GM12892 (cell line): Measurements from ENCODE around the gene EARS2.

Experiments
- DNase-seq: peaks from one replicate; pipeline ENCODE4 v3.0.0; 2011; ENCODE audit not compliant: insufficient read length
- FAIRE-seq: peaks from 2 replicates; lab custom pipeline; 2011; peaks lifted over from hg19 to GRCh38; lab: Jason Lieb, UNC
- POLR2A ChIP-seq: IDR thresholded peaks from 2 replicates; pipeline ENCODE4 v1.6.1; 2011; ENCODE audit warnings: low read depth, low read length, control low read depth
- POLR2AphosphoS5 ChIP-seq: IDR thresholded peaks from 2 replicates; pipeline ENCODE4 v1.6.1; 2011; ENCODE audit warnings: low read depth, low read length, control low read depth
- TAF1 ChIP-seq: IDR thresholded peaks from 2 replicates; pipeline ENCODE4 v1.6.1; 2011; ENCODE audit warnings: low read depth, mild to moderate bottlenecking, control low read depth, low read length, borderline replicate concordance

The EARS2 gene

DNA sequence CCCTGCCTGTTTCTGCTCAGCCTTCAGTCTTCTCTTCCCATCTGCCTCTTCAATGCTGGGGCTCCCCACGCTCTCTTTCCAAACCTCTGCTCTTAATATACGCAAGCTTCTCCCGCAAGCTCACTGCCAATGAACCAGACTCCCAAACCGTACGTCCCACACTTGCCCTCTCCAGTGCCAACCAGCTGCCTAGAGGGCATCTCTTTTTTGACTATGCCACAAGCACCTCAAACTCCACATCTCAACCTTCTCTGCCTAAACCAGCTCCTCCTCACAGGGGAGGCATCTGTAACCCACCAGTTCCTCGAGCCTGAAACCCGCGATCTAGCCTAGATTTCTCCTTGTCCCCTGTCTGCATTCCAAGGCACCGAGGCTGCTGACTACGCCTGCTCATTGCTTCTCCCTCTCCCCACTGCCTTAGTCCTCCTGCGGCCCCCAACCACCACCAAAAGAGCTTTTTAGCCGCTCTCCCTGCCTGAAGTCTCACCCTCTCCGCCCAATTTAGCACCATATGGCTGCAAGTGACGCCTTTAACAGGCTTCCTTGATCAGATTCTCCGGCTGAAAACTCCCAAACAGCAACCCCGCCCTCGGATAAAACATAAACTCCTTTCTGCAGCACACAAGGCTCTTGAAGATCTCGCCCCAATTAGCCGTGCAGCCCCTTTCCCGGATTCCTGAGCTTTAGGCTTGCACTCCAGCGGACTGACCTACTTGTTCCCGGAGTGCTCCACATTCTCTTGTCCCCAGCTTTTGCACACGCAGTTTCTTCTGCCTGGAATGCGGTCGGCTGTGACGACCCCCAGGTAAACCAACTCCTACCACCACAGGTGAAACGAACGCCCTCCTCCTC, 48.3 kb downstream of the EARS2 start:
- FAIRE-seq (no peak), DNase-seq (no peak)
- no peak for TF ChIP-seq POLR2AphosphoS5
- TF ChIP-seq TAF1, result no peak
- TF ChIP-seq POLR2A, result no peak

DNA sequence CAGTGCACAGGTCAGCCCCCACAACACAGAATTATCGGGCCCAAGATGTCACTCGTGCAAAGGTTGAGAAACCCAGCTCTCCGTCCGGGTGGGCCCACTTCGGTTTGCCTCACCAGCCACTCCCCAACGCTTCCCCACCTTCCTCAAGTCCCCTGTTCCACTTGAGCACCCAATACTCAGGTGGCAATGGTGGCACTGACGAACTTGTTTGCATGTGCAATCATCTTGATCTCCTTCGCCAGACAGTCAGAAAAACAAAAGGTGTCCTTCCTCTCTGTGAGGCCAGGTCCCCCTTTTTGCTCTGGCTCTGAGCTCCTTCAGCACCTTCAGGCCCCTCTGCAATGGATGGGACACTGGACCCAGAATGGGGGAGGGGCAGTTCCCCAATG, 50.5 kb downstream of the EARS2 start:
- DNase-seq (no peak), FAIRE-seq (no peak)
- no peak for TF ChIP-seq POLR2AphosphoS5
- no peak for TF ChIP-seq POLR2A
- TF ChIP-seq TAF1, result no peak

DNA sequence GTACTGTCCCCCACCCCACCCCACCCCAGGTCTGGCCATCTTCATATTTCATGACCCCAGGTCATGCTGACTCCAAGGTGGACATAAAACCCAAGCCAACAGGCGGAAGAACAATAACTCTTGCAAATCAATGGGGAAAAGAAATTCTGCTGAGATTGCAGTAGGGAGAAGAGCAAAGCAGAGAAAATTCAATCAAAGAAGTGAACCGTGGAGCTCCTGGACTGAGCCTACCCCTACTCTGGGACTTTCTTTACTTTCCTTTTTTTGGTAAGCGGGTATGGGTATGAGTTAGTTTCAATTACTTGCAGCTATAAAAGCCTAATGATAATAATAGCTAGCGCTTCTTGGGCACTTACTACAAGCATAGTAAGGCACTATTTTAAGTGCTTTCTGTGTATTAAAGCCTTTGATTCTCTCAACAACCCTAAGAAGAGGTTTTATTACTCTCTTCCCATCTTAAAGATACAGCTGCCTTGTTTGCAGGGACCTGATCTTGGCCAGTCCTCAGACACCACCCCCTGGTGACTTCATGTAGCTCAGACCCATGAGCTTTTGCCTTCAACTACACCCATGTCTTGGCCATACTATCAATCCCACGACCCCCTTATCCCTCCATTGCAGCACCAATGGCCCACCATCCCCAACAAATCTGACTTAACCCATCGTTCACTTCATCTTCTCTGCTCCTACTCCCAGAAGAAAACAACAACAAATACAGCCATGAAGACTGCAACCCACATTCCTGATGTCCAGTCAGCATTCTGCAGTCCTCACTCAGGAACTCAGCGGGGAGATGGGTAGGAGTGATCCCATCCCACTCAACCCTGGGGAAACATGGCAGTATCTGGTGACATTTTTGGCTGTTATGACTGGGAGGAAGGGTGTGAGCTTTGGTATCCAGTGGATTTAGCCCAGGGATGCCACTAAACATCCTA, 51.2 kb downstream of the EARS2 start:
- DNase-seq, result no peak
- TF ChIP-seq POLR2AphosphoS5 (no peak), POLR2A (no peak), TAF1 (no peak)
- peak; percentile 33 for FAIRE-seq

DNA sequence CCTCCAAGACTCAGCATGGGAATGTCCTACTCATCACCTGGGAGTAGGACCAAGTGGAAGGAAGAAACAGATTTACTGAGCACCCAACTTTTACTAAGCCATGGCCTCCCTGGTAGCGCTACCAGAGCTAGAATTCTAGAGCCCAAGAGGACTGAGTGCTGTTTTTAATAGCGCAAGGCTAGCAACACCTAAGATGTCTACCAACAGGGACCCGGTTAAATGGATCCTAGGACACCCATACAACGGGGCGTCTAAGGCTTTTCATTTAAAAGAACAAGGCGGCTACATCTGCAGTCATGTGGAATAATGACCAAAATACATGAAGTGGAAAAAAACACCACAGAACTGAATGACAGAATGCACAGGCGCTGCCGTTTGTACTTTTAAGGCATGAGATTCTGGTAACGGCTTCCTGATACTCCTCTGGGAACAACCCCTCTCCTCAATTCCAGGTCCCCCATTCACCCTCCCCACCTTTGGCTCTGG, 51.9 kb downstream of the EARS2 start:
- FAIRE-seq (no peak), DNase-seq (no peak)
- no peak for TF ChIP-seq TAF1
- TF ChIP-seq POLR2AphosphoS5, result no peak
- TF ChIP-seq POLR2A, result no peak

DNA sequence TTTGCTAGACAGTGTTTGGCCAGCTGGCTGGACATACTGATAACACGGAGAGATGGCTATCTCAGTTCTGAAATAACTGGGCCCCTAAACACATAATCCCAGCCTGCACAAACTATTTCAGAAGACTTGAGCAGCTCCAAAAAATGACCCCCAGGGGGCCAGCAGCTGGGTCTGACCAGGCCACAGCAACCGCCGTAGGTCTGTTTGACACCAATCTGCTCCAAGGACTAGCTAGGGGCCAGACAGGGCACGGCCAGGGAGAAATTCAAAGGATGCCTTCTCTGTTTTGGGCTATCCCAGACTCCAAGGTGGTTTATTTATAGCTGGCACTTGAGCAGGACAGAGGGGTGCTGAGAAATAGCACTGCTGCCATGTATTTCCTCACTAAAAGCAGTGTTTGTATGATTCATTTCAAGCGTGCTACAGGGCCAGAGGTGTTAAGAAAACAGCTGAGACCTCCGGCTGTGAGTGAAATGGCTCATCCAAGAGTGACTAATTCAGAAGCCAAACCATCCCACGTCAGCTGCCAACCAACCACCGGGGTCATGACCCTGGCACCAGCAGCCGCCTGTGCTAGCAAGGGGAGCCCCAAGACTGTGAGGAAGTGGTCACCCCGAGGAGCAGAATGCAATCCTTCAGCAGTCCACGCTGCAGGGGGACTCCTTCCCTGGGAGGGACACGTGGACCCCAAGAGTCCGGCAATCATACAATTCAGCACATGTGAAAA, 52.5 kb downstream of the EARS2 start:
- TF ChIP-seq POLR2A (no peak), POLR2AphosphoS5 (peak; percentile 44; the same call in 1 of the 2 replicates)
- no peak for DNase-seq
- FAIRE-seq, result peak; percentile 85

DNA sequence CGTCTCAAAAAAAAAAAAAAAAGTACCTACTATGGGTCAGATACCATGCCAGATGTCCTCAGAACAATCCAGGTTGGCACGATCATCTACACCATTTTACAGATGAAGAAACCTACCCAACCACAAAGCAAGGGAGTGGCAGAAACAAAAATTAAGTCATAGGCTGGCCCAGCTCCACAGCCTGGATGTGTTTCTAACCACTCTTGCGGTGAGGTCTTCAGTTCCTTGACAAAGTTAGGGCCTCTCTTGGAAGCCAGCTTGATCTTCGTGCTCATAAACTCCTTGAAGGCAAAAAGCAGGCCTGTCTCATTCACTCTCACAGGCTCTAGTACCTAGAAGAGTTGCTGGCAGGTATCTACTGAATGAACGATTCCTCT, 53.1 kb downstream of the EARS2 start:
- no peak for FAIRE-seq
- no peak for TF ChIP-seq POLR2AphosphoS5
- no peak for TF ChIP-seq POLR2A
- no peak for TF ChIP-seq TAF1
- no peak for DNase-seq

DNA sequence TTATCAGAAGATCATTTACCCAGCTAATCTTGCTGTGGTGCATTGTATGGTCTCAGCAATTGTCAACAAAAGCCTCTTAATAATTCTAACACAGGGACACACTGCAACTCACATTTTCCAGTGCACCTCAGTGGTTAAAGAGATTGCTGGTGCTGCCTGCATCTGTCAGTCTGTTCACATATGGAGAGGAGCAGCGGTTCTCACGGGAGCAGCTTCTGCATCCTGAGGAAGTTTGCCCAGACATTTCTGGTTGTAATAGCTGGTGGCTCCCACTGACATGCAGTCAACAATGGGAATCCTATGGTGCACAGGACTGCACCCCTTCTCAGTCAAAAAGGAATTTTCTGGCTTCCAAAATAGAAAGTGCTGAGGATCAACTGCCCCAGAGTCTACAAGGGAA, 54.7 kb downstream of the EARS2 start:
- FAIRE-seq (no peak), DNase-seq (no peak)
- TF ChIP-seq TAF1, result no peak
- TF ChIP-seq POLR2AphosphoS5, result no peak
- no peak for TF ChIP-seq POLR2A

DNA sequence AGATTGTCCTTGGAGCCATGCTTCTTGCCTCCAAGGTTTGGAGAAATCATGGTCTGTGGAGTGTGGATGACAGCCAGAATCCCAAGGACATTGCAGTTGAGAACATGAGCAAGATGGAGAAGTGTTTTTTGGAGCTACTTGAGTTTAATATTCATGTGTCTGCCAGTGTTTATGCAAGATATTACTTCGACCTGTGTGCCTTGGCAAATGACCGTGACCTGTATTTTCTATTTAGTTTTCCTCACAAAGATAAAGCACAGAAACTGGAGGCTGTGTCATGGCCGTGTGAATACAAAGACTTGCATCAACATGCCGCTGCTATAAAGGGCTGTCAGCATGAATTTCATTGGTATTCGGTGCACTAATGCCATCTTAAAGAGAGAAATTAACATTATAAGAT, 55.9 kb downstream of the EARS2 start:
- FAIRE-seq, result no peak
- no peak for DNase-seq
- TF ChIP-seq POLR2AphosphoS5, result no peak
- TF ChIP-seq POLR2A, result no peak
- TF ChIP-seq TAF1, result no peak

DNA sequence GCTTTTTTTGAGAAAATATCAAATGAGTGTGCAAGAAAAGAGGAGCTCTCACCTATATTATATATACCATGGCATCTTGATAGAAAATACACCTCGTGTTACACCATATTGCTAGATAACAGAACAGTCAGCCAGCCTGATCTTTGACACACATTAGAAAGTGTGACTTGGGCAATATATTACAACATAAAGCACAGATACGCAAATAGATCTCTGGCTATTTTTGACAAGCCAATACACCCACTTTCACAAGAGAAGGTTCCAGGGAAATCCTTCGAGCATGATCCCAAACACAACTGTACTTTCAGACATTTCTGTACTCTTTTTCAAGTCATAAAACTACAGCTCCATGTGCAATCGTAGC, 56.3 kb downstream of the EARS2 start:
- DNase-seq, result no peak
- FAIRE-seq, result no peak
- TF ChIP-seq POLR2A, result no peak
- no peak for TF ChIP-seq TAF1
- no peak for TF ChIP-seq POLR2AphosphoS5

DNA sequence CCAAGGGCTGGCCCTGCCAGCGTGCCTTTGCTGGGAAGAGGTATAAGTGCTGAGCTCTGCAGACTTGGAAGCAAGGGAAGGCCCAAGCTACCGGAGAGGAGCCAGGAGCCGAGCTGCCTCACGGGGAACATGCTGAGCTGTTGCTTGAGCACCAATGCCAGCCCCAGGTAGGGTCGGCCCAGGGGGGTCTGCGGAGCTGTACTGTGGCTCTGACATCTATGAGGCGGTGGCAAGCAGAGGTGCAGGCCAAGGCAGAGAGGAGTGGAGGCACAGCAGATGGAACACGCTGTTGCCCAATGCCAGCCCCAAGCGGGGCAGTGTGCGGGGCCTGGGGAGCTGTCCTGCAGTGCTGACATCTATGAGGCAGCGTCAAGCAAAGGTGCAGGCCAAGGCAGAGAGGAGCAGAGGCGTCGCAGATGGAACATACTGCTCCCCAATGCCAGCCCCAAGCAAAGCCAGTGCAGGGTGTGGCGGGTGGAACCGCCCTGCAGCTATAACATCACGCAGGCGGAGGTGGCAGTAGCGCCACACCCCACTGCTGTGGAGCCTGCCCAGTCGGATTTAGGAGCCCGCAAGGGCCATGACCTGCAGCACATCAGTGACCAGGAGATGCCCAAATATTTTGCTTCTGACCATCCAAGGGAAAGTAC, 56.8 kb downstream of the EARS2 start:
- FAIRE-seq (no peak), DNase-seq (no peak)
- TF ChIP-seq TAF1, result no peak
- TF ChIP-seq POLR2AphosphoS5, result no peak
- no peak for TF ChIP-seq POLR2A
